HG03095 (cell line): ENCODE measurements around the gene EDC4.

Source experiments
- ATAC-seq: cut with Tn5 transposase; IDR thresholded peaks from one replicate; pipeline ENCODE4 v1.9.1; 2021; ENCODE audit warnings: moderate library complexity; ENCODE audit not compliant: unreplicated experiment

EDC4 gene

DNA sequence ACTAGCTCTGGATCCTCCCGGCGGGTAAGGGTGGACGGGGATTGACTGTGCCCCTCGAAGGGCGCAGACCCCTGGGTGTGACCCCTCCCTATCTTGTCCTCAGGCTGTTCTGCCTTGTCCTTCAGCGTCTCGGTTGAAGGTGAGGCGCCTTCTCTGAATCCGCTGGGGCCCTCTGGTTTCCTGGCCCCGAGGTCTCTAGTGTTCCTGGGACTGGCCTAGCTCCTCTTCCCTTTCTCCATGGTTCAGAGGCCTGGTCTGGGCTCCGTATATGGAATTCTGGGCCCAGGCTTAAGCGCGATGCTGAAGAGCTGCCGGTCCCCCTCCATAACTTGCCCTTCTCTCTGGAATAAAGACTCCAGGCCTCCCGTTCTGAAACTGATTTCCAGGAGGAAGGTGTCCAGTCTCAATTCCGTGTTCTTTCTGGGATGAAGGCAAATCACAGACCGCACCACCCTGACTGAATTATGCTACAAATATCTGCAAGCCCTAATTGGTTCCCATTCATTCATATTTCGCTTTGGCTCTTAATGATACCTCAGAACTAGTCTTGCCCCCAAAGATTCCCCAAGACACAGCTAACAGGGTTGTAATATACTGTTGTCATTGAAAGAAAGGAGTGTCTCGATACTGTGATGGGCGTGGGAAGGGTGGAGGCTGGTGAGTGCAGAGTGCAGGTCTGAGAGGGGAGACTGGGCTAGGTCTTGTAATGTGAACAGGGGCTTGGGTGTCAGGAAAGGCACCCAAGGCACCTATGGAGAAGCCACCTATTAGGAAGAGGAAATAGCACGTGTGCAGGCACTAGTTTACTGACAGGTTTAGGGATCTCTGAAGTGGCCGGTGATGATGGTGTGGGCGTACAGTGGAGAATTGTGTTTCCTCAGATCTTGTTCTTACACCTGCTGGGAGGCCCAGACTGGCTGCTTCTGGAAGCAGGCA, 851 bp downstream of the EDC4 start:
- no peak for ATAC-seq

DNA sequence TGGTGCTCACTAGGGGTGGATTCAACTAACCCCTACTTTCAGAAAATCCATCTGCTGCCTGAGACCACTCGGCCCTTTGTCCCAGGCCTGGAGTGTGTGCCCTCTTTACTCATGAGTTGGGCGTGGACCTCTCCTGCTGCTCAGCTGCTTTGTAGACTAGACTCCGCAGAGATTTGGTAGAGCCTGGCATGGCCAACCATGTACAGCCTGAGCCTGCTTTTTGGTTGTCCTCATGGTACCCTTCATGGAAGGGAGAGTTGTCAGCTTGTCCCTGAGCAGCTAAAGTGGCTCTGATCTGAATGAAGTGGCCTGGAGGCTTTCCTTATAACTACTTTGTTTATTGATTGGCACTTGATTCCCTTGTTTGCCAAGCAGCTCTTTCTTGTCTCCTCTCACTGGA, 1.5 kb downstream of the EDC4 start:
- ATAC-seq, result no peak

DNA sequence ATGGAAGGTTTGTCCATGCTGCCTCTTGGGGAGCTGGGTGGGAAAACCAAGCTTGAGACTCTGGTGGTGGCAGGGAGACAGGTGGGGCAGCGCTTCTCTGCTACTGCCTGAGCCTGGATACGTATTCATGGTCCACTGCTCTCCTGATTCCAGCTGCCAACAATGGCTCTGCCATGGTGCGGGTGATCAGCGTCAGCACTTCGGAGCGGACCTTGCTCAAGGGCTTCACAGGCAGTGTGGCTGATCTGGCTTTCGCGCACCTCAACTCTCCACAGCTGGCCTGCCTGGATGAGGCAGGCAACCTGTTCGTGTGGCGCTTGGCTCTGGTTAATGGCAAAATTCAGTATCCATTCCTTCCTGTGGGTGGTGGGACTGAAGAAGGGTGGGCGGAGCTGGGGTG, 4.2 kb downstream of the EDC4 start:
- ATAC-seq, result no peak

DNA sequence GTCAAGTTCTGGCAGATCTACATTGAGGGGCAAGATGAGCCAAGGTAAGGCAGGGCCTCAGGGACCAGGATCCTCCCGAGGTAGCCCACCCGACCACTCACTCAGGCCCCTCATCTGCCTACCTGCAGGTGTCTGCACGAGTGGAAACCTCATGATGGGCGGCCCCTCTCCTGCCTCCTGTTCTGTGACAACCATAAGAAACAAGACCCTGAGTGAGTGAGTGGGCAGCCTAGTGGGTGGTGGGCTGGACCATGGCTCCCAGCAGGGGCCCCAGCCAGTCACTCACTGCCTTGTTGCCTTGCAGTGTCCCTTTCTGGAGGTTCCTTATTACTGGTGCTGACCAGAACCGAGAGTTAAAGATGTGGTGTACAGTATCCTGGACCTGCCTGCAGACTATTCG, 5.4 kb downstream of the EDC4 start:
- ATAC-seq, result no peak

DNA sequence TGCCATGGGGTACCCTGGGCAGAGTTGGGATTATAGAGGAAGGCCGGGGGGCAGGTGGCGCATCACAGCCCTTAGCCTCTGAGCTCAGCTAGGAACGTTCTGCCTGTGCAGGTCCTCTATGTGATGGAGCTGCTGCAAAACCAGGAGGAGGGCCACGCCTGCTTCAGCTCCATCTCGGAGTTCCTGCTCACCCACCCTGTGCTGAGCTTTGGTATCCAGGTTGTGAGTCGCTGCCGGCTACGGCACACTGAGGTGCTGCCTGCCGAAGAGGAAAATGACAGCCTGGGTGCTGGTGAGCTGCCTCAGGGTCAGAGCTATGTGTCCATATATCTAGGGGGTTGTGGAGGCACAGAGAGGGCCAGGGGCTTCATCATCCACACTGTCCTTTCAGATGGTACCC, 6.0 kb downstream of the EDC4 start:
- ATAC-seq, result no peak

DNA sequence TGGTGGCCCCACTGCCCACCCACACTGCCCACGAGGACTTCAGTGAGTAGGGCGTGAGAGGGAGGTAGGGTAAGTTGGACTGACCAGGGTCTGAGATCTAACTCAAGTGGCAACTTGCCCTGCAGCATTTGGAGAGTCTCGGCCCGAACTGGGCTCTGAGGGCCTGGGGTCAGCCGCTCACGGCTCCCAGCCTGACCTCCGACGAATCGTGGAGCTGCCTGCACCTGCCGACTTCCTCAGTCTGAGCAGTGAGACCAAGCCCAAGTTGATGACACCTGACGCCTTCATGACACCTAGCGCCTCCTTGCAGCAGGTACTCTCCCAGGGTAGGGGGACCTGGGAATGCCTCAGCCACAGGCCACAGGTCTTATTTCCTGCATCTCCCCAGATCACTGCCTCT, 6.6 kb downstream of the EDC4 start:
- ATAC-seq, result no peak

DNA sequence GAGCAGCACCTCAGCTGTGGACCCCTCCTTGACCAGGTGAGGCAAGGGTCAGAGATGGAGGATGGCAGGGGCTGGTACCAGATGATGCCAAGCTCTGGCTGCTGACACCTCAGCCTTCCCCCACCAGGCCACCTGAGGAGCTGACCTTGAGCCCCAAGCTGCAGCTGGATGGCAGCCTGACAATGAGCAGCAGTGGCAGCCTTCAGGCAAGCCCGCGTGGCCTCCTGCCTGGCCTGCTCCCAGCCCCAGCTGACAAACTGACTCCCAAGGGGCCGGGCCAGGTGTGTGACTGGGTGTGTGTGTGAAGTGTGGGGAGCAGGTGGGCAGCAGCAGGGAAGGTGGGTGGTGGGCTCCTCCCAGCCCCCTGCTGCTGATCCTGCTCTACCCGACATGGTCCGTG, 7.1 kb downstream of the EDC4 start:
- no peak for ATAC-seq

DNA sequence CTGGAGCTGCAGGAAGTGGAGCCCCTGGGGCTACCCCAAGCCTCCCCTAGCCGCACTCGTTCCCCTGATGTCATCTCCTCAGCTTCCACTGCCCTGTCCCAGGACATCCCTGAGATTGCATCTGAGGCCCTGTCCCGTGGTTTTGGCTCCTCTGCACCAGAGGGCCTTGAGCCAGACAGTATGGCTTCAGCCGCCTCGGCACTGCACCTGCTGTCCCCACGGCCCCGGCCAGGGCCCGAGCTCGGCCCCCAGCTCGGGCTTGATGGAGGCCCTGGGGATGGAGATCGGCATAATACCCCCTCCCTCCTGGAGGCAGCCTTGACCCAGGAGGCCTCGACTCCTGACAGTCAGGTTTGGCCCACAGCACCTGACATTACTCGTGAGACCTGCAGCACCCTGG, 7.7 kb downstream of the EDC4 start:
- ATAC-seq, result no peak

DNA sequence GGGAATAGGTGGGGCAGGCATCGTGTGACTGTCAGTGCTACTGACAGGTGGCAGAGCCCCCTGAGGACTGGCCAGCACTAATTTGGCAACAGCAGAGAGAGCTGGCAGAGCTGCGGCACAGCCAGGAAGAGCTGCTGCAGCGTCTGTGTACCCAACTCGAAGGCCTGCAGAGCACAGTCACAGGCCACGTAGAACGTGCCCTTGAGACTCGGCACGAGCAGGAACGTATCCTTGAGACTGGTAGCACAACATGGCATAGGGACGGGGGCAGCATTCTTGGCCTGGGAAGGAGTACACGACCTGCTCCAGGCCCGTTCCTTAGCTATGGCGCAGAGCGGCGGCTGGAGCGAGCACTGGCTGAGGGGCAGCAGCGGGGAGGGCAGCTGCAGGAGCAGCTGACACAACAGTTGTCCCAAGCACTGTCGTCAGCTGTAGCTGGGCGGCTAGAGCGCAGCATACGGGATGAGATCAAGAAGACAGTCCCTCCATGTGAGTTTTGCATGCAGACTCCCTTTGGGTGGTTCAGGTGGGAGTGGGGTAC, 8.8 kb downstream of the EDC4 start:
- ATAC-seq, result no peak

DNA sequence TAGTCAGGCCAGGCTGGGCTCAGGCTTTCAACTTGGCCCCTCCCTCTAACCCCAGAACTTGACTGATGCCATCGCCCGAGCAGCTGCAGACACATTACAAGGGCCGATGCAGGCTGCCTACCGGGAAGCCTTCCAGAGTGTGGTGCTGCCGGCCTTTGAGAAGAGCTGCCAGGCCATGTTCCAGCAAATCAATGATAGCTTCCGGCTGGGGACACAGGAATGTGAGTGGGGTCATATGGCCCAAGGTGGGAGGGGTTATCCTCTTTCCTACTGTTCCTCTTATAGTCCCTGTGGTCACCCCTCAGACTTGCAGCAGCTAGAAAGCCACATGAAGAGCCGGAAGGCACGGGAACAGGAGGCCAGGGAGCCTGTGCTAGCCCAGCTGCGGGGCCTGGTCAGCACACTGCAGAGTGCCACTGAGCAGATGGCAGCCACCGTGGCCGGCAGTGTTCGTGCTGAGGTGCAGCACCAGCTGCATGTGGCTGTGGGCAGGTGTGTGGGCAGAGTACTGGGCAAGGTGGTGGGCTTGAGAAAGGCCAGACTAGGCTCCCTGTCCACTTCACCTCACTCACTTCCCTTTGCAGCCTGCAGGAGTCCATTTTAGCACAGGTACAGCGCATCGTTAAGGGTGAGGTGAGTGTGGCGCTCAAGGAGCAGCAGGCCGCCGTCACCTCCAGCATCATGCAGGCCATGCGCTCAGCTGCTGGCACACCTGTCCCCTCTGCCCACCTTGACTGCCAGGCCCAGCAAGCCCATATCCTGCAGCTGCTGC, 9.7 kb downstream of the EDC4 start:
- no peak for ATAC-seq

DNA sequence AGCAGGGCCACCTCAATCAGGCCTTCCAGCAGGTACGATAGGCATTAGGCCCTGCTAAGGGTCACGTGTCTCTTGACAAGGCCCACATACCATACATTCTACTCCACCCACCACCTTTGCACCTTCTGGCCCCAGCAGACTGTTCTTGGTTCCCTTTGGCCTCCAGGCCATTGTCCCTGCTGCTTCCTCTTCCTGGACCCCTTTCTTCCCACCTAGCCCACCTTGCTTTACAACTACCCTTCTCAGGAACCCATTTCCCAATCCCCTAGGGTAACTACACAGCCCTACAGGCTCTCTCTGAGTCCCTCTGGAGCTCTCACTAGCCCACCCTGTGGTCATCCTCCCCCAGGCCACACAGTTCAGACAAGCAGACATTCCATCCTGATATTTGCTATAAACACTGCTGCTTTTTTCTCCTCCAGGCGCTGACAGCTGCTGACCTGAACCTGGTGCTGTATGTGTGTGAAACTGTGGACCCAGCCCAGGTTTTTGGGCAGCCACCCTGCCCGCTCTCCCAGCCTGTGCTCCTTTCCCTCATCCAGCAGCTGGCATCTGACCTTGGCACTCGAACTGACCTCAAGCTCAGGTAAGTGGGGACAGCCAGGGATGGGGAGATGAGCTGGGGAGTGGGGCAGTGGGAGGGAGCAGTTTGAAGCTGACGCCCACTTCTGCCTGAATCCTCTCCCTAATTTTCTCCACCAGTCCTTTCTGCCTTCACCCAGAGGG, 10.5 kb downstream of the EDC4 start:
- no peak for ATAC-seq

DNA sequence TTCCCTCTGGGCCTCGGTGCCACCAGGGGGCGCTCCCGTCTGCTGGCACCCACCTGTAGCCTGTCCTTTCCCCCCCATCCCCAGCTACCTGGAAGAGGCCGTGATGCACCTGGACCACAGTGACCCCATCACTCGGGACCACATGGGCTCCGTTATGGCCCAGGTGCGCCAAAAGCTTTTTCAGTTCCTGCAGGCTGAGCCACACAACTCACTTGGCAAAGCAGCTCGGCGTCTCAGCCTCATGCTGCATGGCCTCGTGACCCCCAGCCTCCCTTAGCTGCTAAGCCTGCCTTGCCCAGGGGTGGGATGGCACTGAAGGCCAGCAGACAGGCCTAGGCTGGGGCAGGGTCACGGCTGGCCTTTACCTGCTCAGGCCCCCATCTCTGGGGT, 11.0 kb downstream of the EDC4 start:
- no peak for ATAC-seq

DNA sequence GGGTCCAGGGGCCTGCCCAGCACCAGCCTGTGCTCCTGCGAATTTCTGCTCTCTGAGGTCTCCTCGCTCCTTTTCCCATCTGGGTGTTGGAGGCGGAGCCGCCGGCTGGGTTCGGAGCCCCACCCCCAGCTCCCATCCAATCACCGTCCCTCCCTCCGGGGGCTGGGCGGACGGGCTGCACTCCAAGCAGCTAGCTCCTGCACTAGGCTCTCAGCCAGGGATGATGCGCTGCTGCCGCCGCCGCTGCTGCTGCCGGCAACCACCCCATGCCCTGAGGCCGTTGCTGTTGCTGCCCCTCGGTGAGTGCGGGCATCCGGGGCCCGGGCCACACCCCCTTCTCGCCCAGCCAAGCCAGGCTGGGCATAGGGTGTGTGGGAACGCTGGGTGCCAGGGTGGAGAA, 11.8 kb downstream of the EDC4 start, which contains the start of gene NRN1L:
NRN1L (plus strand) TSS at position 202 of the 400 bp plus-strand sequence; CDS start at position 221, 19 bp downstream.
- no peak for ATAC-seq

DNA sequence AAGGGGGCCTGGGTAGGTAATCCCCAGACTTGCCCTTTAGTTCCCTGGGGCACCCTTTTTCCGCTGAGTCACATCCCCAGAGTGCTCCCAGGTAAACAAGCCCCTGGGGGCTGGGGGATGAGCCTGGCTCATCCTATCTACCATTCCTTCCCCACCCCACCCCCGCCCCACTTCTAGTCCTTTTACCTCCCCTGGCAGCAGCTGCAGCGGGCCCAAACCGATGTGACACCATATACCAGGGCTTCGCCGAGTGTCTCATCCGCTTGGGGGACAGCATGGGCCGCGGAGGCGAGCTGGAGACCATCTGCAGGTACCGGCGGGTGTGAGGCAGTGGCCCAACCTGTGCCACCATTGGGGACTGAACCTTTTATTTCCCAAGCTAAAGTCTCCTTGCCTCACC, 12.7 kb downstream of the EDC4 start:
- ATAC-seq, result no peak

DNA sequence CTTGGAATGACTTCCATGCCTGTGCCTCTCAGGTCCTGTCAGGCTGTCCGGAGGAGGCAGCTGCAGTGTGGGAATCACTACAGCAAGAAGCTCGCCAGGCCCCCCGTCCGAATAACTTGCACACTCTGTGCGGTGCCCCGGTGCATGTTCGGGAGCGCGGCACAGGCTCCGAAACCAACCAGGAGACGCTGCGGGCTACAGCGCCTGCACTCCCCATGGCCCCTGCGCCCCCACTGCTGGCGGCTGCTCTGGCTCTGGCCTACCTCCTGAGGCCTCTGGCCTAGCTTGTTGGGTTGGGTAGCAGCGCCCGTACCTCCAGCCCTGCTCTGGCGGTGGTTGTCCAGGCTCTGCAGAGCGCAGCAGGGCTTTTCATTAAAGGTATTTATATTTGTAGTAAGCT, 13.1 kb downstream of the EDC4 start:
- ATAC-seq, result no peak

DNA sequence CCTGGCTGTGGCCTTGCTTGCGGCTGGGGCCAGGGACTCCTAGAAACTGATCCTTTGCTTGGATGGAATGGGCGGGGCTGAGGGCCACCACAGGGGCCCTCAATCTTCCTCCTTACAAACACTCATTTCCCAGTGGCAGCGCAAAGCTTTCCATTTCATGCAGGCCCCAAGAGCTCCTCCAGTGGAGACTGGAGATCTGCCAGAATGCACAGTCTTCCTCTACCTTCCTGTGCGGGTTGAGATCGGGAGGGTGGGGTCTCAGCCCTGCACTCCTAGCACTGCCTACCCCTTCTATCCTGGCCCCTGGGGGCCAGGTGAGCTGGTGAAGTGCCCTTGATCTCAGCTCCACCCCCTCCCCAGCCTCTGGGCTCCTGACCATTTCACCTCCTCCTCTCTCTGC, 13.5 kb downstream of the EDC4 start:
- ATAC-seq, result no peak

DNA sequence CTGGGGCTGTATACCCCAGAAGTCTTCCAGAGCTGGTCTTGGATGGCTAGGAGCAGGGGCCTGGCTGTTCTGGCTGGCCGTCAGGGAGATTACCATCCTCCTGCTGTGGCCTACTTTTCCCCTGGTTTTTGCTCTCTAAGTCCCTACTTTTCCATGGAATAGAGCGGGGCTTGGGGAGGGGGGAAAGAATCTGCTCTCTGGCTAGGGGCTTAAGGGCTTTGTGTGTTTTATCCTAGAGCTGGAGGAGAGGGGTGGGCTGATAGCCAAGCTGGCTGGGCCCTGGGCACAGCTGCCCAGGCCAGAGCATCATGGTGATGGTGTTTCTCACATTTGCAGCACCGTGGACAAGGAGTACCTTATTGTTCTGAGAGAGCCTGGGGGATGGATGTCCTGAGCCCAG, 15.5 kb downstream of the EDC4 start:
- ATAC-seq, result no peak

DNA sequence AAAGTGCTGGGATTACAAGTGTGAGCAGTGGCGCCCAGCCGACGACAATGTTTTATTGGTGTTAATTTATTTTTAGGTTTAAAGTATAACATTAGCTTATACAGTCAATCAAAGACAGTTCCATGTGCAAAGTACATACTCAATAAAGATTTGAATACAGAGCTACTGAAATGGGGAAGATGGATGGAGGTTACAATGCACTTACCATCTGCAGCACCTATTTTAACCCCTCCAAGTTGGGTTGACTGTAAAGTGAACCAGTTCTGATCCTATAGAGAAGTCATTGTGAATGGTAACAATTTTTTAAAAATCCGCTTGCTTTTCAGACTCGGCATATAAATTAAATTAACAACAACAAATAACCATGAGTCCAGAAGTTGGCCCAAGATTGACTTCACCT, 19.5 kb downstream of the EDC4 start:
- no peak for ATAC-seq

DNA sequence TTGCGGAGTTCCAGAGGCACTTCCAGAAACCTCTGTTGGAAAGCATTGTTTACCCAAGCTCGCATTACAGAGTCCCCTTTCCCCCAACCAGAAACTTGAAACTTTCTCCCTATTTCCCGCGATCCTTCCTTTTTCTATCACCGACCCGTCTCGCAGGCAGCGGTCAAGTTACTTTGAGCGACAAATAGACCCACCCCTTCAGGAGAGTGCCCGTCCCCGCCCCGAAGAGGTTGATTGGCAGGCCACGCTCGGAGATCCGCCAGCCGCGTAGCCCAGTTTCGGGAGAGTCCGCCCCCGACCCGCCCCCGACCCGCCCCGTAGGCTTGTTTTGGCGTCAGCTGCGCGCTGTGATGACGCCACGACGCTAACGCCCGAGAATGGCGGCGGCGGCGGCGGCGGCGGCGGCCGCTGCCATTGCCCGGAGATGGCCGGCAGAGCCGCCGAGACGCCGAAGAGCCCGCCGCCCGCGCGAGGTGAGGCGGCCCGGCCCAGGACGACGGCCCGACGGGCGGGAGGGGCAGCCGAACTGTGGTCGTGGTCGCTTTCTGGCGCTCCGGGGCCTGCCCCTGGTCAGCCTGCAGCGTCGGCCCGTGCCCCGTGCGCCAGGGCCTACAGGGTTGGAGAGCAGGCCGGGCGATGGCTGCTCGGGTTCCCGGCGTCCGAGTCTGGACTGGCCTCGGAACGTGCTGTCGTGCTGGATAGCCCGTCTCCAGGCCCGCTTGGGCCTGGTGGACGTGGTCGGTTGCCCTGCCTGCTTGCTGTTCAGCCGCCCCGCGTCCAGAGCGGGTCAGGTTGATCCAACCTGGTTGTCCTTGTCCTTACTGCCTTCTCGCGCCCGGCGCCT, 20.3 kb downstream of the EDC4 start, which contains the start of gene PSKH1:
PSKH1 (plus strand) TSS at position 356 of the 844 bp plus-strand sequence. CDS start 15,496 bp downstream, outside the sequence.
- peak; percentile 87 for ATAC-seq

DNA sequence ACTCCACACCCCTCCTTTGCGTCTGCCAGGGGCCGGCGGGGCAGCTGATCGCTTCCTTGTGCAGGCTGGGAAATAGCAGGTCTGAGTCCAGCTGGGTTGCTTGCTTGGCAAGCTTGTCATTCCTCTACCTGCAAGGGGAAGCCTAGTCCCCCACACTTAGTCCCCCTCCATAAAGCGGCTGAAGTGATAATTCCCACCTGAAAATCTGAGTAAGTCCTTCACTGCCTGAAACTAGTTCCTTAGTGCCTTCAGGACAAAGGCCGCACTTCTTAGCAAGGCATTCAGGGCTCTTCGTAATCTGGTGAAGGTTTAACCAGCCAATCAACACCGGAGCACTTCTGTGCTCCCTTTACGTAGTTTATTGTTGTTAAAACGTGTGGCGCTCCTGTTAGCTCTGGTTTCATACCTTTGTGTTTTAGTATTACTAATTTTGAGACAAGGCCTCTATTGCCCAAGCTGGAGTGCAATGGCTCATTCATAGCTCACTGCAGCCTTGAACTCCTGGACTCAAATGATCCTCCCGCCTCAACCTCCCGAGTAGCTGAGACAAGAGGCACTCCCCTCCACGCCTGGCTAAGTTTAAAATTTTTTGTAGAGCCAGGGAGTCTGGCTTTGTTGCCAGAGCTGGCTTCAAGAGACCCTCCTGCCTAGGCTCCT, 21.0 kb downstream of the EDC4 start:
- peak; percentile 5 for ATAC-seq
